ENCODE data around the gene AIDA.

GRCh38 chr1:222618880-222619596 is 93.3 kb downstream of the AIDA start:
- TF ChIP-seq CTCF (conservative IDR thresholded peaks at IDR 0.05; ENCODE audit: low read depth in 2 of 2), result no peak
- no peak for TF ChIP-seq EZH2phosphoT487 (IDR thresholded peaks at IDR 0.05; ENCODE audit: unreplicated experiment)
- TF ChIP-seq STAT1 (IDR thresholded peaks at IDR 0.05; ENCODE audit: unreplicated experiment), result no peak
- no peak for TF ChIP-seq EZH2 (IDR thresholded peaks at IDR 0.05; ENCODE audit: low read depth, unreplicated experiment)
- no peak for TF ChIP-seq CREB1 (CRISPR knock-in tag; IDR thresholded peaks at IDR 0.05; ENCODE audit: low read depth)
- no peak for TF ChIP-seq REST (IDR thresholded peaks at IDR 0.05; ENCODE audit: unreplicated experiment)
- TF ChIP-seq POLR2AphosphoS5 (IDR thresholded peaks at IDR 0.05; ENCODE audit: low read depth), result no peak
- no peak for TF ChIP-seq NANOG (IDR thresholded peaks at IDR 0.05; ENCODE audit: borderline replicate concordance)
- TF ChIP-seq ZNF114 (CRISPR knock-in tag; IDR thresholded peaks at IDR 0.05), result no peak
- no peak for TF ChIP-seq ETS1 (IDR thresholded peaks at IDR 0.05)

Measured in GM23338 (cell line).